Germinal center (tissue), 1 donor: ENCODE data around the gene ECSCR.
A peak's percentile ranks its signal among the peaks of the same experiment; 100 is the strongest.
"Not testable (repeated sequence)": the region's sequence is repeated elsewhere in the genome, so short reads cannot be mapped to it uniquely, and the experiment has no call there.

Experiments used
- DNase-seq: peaks from one replicate; pipeline ENCODE4 v3.0.0; 2012; ENCODE audit warnings: mixed read lengths, low spot score

ECSCR gene

DNA sequence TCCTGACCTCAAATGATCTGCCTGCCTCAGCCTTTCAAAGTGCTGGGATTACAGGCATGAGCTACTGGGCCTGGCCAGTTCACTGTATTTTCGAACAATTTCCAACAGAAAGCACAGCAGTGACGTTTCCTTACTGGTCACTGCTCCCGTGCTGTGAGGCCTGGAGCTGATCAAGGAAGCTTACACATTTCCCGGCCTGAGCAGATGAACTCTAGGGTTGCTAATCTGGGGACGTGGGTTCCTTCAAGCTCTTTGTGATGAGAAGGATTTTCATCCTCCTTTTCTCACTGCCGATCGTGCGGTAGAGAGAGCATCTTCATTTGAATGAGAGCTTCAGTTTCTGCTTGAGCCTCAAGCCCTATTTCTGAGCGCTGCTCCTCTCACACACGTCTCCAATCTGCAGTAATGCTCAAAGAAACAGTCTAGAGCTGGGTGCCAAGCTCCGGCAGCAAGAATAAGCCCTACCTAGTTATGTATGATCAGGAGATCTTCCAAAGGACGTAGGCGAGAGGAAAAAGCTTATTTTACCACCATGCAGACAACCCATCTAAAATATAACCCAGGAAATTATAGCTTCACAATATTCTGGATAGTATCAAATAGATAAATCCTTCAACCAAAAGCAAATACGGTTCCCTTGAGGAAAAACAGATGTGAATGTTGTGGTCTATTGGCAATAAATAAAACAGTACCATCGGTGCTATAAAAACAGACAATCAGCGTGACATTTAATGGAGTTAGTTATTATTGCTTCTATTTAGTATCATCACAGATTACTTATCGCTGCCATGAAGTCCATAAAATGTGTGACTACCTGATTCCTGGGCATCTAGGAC lies 51.3 kb downstream of the ECSCR start:
- DNase-seq, result no peak

GRCh38 chr5:139410121-139410992 lies 52.2 kb downstream of the ECSCR start:
- no peak for DNase-seq

- DNase-seq, result not testable (repeated sequence)
Observed at GRCh38 chr5:139409116-139409515, 53.4 kb downstream of the ECSCR start.

DNA sequence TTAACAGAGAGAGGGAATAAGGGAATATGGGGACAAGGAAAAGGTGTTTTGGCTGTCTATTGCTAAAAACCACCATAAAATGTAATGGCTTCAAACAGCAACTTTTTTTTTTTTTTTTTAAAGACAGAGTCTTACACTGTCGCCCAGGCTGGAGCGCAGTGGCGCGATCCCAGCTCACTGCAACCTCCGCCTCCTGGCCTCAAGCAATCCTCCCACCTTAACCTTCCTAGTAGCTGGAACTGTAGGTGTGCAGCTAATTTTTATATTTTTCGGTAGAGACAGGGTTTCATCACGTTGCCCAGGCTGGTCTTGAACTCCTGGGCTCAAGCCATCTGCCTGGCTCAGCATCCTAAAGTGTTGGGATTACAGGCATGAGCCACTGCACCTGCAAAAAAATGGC lies 54.4 kb downstream of the ECSCR start:
- DNase-seq, result no peak

GRCh38 chr5:139407517-139407916 lies 55.0 kb downstream of the ECSCR start:
- peak; percentile 84 for DNase-seq

- DNase-seq, result no peak
Observed at GRCh38 chr5:139406963-139407362, 55.6 kb downstream of the ECSCR start.

GRCh38 chr5:139404484-139404840 lies 58.1 kb downstream of the ECSCR start:
- DNase-seq, result no peak

DNA sequence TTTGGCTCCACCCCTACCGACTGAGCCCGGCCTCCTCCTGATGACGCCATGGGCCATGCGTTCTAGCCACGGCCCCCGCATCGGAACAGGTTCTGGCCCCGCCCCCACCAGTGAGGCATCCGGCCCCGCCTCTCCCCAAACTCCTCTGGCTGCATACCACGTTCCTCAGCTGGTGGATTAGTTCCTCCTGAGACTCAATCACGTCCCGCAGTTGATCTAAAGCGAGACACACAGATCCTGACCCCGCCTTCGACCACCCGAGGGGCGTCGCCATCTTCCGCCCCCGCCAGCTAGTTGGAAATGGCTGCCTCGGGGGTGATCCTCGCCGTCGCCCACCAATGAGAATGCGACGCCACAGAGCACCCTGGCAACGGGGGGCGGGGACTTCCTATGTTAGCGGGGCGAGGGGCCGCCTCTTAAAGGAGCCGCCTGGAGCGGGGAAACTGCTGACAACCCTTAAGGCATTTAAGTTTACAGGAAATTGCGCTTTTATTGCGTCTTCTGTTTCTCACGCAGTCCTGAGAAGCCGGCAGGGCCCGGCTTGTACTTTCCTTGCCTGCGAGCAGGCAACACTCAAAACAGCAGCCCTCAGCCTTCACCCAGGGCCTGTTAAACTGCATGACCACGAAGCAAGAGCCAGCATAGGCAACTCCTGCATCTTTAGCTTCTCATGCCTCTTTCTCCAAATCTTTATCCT lies 58.6 kb downstream of the ECSCR start, which contains the start of gene SPATA24:
Gene SPATA24, minus strand, starts transcription at position 303 of the 697 bp plus-strand sequence. Its CDS starts 29 bp downstream, at position 274.
- DNase-seq, result peak; percentile 97

GRCh38 chr5:139403418-139403786 lies 59.1 kb downstream of the ECSCR start:
- no peak for DNase-seq

GRCh38 chr5:139402561-139403158 lies 59.9 kb downstream of the ECSCR start:
- DNase-seq, result no peak

DNA sequence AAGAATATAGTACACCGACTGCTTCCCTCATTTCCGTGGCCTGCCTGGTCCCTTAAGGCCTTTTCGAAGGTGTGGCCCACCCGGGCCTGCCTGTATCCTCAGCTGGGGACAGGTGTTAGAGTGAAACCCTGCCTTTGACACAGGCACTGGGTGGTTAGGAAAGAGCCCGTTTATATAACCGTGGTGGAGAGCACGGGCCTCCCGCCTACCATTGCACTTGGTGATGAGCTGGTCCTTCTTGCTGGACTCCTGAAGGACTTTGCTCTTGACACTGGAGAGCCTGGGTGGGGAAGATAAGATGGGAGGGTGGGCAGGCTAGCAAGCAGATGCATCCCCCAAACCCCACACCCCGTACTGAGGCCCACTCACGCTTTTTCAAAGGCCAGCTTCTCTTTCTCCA lies 61.0 kb downstream of the ECSCR start:
- no peak for DNase-seq

- no peak for DNase-seq
Observed at GRCh38 chr5:139399501-139400121, 62.9 kb downstream of the ECSCR start.
